ENCODE measurements around the gene GALNT18.

Gene GALNT18

GRCh38 chr11:11586465-11586864 lies 35.3 kb downstream of the GALNT18 start:
- no peak for DNase-seq

- no peak for DNase-seq
Observed at GRCh38 chr11:11584937-11585336, 36.9 kb downstream of the GALNT18 start.

- no peak for DNase-seq
Observed at GRCh38 chr11:11584530-11584810, 37.3 kb downstream of the GALNT18 start.

- DNase-seq, result no peak
Observed at GRCh38 chr11:11583801-11584529, 37.8 kb downstream of the GALNT18 start.

- no peak for DNase-seq
Observed at GRCh38 chr11:11582011-11582701, 39.6 kb downstream of the GALNT18 start.

GRCh38 chr11:11581481-11581880 lies 40.3 kb downstream of the GALNT18 start:
- DNase-seq, result no peak

GRCh38 chr11:11580841-11581411 lies 40.9 kb downstream of the GALNT18 start:
- DNase-seq, result no peak

GRCh38 chr11:11580012-11580411 lies 41.8 kb downstream of the GALNT18 start:
- no peak for DNase-seq

GRCh38 chr11:11579012-11579988 lies 42.5 kb downstream of the GALNT18 start:
- DNase-seq, result no peak

GRCh38 chr11:11577932-11578911 lies 43.6 kb downstream of the GALNT18 start:
- no peak for DNase-seq

GRCh38 chr11:11577251-11577855 lies 44.5 kb downstream of the GALNT18 start:
- DNase-seq, result peak; percentile 13

GRCh38 chr11:11574373-11575287 lies 47.2 kb downstream of the GALNT18 start:
- peak; percentile 5 for DNase-seq

- no peak for DNase-seq
Observed at GRCh38 chr11:11572386-11572785, 49.4 kb downstream of the GALNT18 start.

- DNase-seq, result no peak
Observed at GRCh38 chr11:11571893-11572292, 49.9 kb downstream of the GALNT18 start.

- no peak for DNase-seq
Observed at GRCh38 chr11:11570823-11571222, 51.0 kb downstream of the GALNT18 start.

GRCh38 chr11:11569936-11570491 lies 51.8 kb downstream of the GALNT18 start:
- DNase-seq, result no peak

- DNase-seq, result no peak
Observed at GRCh38 chr11:11568651-11569229, 53.1 kb downstream of the GALNT18 start.

- DNase-seq, result no peak
Observed at GRCh38 chr11:11567936-11568650, 53.7 kb downstream of the GALNT18 start.

GRCh38 chr11:11565636-11566035 lies 56.2 kb downstream of the GALNT18 start:
- no peak for DNase-seq

Measured in activated CD8-positive, alpha-beta memory T cell treated with anti-CD3 and anti-CD28 coated beads for 24 hours (primary cell).